22Rv1 (cell line): ENCODE results near the gene SUCLG2.

ENCODE experiments used
- CTCF ChIP-seq: fragments of 450-650 bp; IDR thresholded peaks from 2 replicates; pipeline ENCODE4 v1.5.1; 2017; ENCODE audit warnings: mild to moderate bottlenecking
- ZFX ChIP-seq: fragments of 450-650 bp; IDR thresholded peaks from 2 replicates; pipeline ENCODE4 v1.6.1; 2017; ENCODE audit warnings: antibody characterized with exemption, borderline replicate concordance

DNA sequence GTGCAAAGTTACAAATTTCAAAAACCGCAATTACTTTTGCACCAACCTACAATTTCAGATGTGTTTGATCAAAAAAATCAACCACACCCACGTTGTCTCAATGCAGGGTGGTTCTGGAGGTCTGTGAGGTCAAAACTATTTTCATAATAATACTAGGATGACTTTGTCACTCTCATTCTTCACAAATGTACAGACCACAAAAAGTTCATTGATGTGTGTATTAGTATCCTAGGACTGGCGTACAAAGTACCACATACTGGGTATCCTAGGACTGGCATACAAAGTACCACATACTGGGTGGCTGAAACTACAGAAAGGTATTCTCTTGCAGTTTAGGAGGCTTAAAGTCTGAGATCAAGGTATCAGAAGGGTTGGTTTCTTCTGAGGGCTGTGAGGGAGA lies 13.0 kb downstream of the SUCLG2 start:
- TF ChIP-seq CTCF (no peak), ZFX (no peak)
